Pancreas (tissue), 10 donors: Measurements from ENCODE around the gene RHOB. TPM values are rescaled to one million over a fixed set of nuclear protein-coding genes. Genes with fewer than 3 reads are reported as not detected.

Experiments used
- ATAC-seq, 4 donors: fragments of 200-7000 bp; cut with Tn5 transposase; one replicate each; pipeline versions ENCODE4 v1.8.0 to v1.9.1; 2020; ENCODE audit warnings: mild to moderate bottlenecking in 4 of 4, moderate library complexity in 4 of 4
- DNase-seq, 6 donors: peaks; one replicate each; pipeline ENCODE4 v3.0.0-alpha.2; 2020
- FAIRE-seq: peaks from 2 replicates; lab custom pipeline; 2012; peaks lifted over from hg19 to GRCh38; lab: Jason Lieb, UNC
- H3K27ac ChIP-seq, 4 donors: fragments of 200-600 bp; sonication (generic); 1 replicate in 3 of 4; 2 replicates in 1 of 4; pipeline versions ENCODE4 v1.5.0 to v1.8.0; 2020
- H3K27me3 ChIP-seq, 4 donors: fragments of 200-600 bp; one replicate each; pipeline ENCODE4 v1.8.0; 2021
- H3K36me3 ChIP-seq, 3 donors: fragments of 200-600 bp; sonication (generic) in 1 of 3; one replicate each; pipeline versions ENCODE4 v1.5.0 to v1.8.0; 2020 to 2021
- H3K4me1 ChIP-seq, 3 donors: fragments of 200-600 bp; one replicate each; pipeline ENCODE4 v1.8.0; 2021
- H3K4me3 ChIP-seq, 4 donors: fragments of 200-600 bp; sonication (generic) in 2 of 4; one replicate each; pipeline versions ENCODE4 v1.5.0 to v1.8.0; 2020 to 2021
- H3K9me3 ChIP-seq, 4 donors: fragments of 200-600 bp; one replicate each; pipeline ENCODE4 v1.8.0; 2021
- CTCF ChIP-seq, 4 donors: fragments of 200-600 bp; sonication (generic) in 3 of 4; IDR thresholded peaks; one replicate each; pipeline versions ENCODE4 v1.5.0 to v1.8.0; 2021; ENCODE audit warnings: antibody characterized with exemption in 4 of 4
- WGBS, 2 donors: extraction: QIAGEN DNeasy Blood & Tissue Kit; methylation state at CpG; one replicate each; pipeline ENCODE4 v1.1.7; 2013; 5-methylcytosine and 5-hydroxymethylcytosine counted together
- intact Hi-C, 3 donors: fragments of 100-400 bp; cut with DNase I; formaldehyde crosslinking; loops; one replicate each; pipeline versions ENCODE4 v1.11.1 to v1.14.2; 2022
- polyA plus RNA-seq, 2 donors: library from polyadenylated mRNA; stranded (reverse); fragments of 200-250 nt; gene quantifications; one replicate each; pipeline ENCODE4 v1.2.3, GENCODE V29; 2013
- total RNA-seq, 6 donors: library from RNA; stranded (reverse); fragmentation: NEBNext Ultra II Directional in 4 of 6; extraction: Animal tissue kit (Norgen Biotek cat#: 25700) in 4 of 6; gene quantifications; one replicate each; pipeline versions ENCODE4 v1.2.1 to v1.2.4, GENCODE V29; 2021 to 2023
- donor health status: healthy with polysubstance abuse.
- donor health status: DM: no; HTN: no; CAD: no; lungs with moderate emphysema.
- donor health status: DM: no; HTN: no; CAD: no.
- donor health status: control.
- donor health status: control.
- donor health status: Bipolar disorder and iron deficiency.
- donor health status: DM: yes; HTN: yes; CAD: no.
- donor health status: DM: no; HTN: no; CAD: no.
- donor health status: DM: no; HTN: no; CAD: no.
- donor health status: DM: yes; HTN: yes; CAD: no.

Gene RHOB
- total and polyA plus RNA-seq, 8 donors = 27.5 to 98.5 (median 56.5) TPM

GRCh38 chr2:20470211-20470610, 23.3 kb downstream of the RHOB start:
- peaks cover 7 to 20% (median 8%) of the 10 kb centered on the region in 3 donors for H3K4me1 ChIP-seq
- no peaks in the 10 kb centered on the region for H3K36me3 ChIP-seq
- intact Hi-C loops = no loop called here
- no peak for TF ChIP-seq CTCF (IDR thresholded peaks at IDR 0.05)
- no peak overlapping the region for H3K27ac ChIP-seq
- FAIRE-seq (no peak), DNase-seq (no peak), ATAC-seq (no peak)
- H3K27me3 ChIP-seq = no peaks in the 10 kb centered on the region
- 97 to 100% methylated on average over 6 of the region's 6 CpGs for WGBS, 2 donors
- H3K4me3 ChIP-seq = no peak overlapping the region
- H3K9me3 ChIP-seq = no peaks in the 10 kb centered on the region

- no peak for TF ChIP-seq CTCF (IDR thresholded peaks at IDR 0.05)
- H3K9me3 ChIP-seq = no peaks in the 10 kb centered on the region
- H3K4me3 ChIP-seq = no peak overlapping the region
- FAIRE-seq = no peak
- no peaks in the 10 kb centered on the region for H3K27me3 ChIP-seq
- ATAC-seq = no peak
- no peak overlapping the region for H3K27ac ChIP-seq
- peaks cover 4 to 13% (median 7%) of the 10 kb centered on the region in 3 donors for H3K4me1 ChIP-seq
- DNase-seq = no peak
- intact Hi-C loops = no loop called here
- WGBS, 2 donors = 91 to 95% methylated on average over 4 of the region's 4 CpGs
- H3K36me3 ChIP-seq = no peaks in the 10 kb centered on the region
Observed at GRCh38 chr2:20471148-20471547, 24.3 kb downstream of the RHOB start.

- 47 to 54% methylated on average over 1 of the region's 1 CpG for WGBS, 2 donors
- H3K27me3 ChIP-seq = no peaks in the 10 kb centered on the region
- H3K36me3 ChIP-seq = no peaks in the 10 kb centered on the region
- no peaks in the 10 kb centered on the region for H3K9me3 ChIP-seq
- no peak for TF ChIP-seq CTCF (IDR thresholded peaks at IDR 0.05)
- H3K27ac ChIP-seq = no peak overlapping the region
- peaks cover 0 to 10% (median 3%) of the 10 kb centered on the region in 3 donors for H3K4me1 ChIP-seq
- no peak overlapping the region for H3K4me3 ChIP-seq
- intact Hi-C loops = no loop called here
- no peak for DNase-seq
- FAIRE-seq = no peak
- no peak for ATAC-seq
Observed at GRCh38 chr2:20471902-20472559, 25.2 kb downstream of the RHOB start.

GRCh38 chr2:20472569-20472968, 25.7 kb downstream of the RHOB start:
- ATAC-seq = no peak
- 87 to 92% methylated on average over 4 of the region's 4 CpGs for WGBS, 2 donors

More at GRCh38 chr2:20472569-20472968, 25.7 kb downstream of the RHOB start:
- FAIRE-seq (no peak), DNase-seq (no peak)
- TF ChIP-seq CTCF (IDR thresholded peaks at IDR 0.05) = no peak
- Histone ChIP-seq H3K36me3 (no peaks in the 10 kb centered on the region), H3K4me3 (no peak overlapping the region), H3K9me3 (no peaks in the 10 kb centered on the region), H3K27me3 (no peaks in the 10 kb centered on the region), H3K4me1 (peaks cover 0 to 10% (median 3%) of the 10 kb centered on the region in 3 donors), H3K27ac (no peak overlapping the region)
- intact Hi-C loops = no loop called here
